GM21723 (cell line): ENCODE data around the gene RCOR3.
"Not testable (repeated sequence)": the region's sequence is repeated elsewhere in the genome, so short reads cannot be mapped to it uniquely, and the experiment has no call there.

Experiments
- ATAC-seq: cut with Tn5 transposase; IDR thresholded peaks from one replicate; pipeline ENCODE4 v1.9.1; 2021; ENCODE audit warnings: mild to moderate bottlenecking, moderate library complexity; ENCODE audit not compliant: unreplicated experiment

The RCOR3 gene

DNA sequence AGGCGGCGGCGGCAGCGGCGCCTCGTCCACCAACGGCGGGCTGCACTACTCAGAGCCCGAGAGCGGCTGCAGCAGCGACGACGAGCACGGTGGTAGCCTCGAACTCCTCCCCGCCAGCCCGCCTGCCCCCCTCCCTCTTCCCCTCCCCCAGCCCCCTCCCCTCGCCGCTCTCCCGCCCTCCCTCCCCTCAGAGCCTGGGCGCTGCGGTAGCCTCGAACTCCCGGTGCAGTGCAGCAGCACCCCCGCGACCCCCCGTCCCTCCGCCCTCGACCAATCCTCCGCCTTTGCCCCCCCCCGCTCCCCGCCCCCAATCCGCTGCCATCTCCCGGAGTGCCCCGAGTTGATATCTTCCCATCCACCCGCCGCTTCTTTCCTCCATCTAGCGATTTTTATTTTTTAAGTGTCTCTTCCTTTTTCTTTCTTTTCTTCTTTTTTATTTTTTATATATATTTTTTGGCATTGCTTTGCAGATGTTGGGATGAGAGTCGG, 516 bp downstream of the RCOR3 start:
- ATAC-seq, result peak; percentile 8

- peak; percentile 44 for ATAC-seq
Measured at GRCh38 chr1:211260141-211261107, 1.3 kb downstream of the RCOR3 start.

- no peak for ATAC-seq
Measured at GRCh38 chr1:211261229-211261628, 2.1 kb downstream of the RCOR3 start.

- ATAC-seq, result not testable (repeated sequence)
Measured at GRCh38 chr1:211263022-211263421, 3.9 kb downstream of the RCOR3 start.

DNA sequence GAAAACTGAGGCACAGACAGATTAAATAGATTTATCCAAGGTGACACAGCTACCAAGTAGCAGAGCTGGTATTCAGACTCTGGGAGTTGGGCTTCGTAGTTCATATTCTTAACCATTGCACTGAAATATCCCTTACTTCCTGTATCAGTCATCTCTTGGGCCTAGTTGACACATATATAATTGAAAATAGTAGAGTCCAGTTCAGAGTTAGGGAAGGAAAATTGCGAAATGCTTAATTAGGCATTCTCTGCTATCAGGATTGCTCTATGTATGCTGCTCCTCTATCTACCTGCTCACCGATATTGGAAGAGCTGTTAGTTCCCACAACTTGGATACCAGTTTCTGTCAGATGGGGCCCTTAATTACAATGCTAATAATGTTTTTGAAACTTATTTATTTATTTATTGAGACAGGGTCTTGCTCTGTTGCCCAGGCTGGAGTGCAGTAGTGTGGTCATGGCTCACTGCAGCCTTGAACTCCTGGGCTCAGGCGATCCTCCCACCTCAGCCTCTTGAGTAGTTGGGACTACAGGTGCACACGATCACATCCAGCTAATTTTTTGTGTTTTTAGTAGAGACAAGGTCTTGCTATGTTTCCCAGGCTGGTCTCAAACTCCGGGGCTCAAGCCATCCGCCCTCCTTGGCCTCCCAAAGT, 8.2 kb downstream of the RCOR3 start:
- no peak for ATAC-seq

DNA sequence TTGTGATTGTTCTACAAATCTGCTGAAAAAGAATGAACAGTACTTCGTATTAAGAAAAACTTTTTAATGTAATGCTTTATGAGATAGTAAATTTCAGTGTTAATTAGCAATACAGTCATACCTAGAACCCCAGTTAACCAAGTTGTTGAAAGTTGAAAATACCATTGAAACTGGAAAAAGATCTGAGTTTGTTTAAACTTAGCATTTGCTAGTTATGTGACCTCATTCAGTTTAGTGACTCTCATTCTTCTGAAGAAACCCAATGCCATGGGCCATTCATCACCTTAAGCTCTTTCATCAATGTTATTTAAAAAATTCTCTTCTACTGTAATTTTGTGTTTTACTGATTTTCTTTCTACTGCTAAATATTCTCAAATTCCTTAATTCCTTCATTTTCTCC, 20.2 kb downstream of the RCOR3 start:
- no peak for ATAC-seq

GRCh38 chr1:211280910-211281309, 21.7 kb downstream of the RCOR3 start:
- no peak for ATAC-seq

DNA sequence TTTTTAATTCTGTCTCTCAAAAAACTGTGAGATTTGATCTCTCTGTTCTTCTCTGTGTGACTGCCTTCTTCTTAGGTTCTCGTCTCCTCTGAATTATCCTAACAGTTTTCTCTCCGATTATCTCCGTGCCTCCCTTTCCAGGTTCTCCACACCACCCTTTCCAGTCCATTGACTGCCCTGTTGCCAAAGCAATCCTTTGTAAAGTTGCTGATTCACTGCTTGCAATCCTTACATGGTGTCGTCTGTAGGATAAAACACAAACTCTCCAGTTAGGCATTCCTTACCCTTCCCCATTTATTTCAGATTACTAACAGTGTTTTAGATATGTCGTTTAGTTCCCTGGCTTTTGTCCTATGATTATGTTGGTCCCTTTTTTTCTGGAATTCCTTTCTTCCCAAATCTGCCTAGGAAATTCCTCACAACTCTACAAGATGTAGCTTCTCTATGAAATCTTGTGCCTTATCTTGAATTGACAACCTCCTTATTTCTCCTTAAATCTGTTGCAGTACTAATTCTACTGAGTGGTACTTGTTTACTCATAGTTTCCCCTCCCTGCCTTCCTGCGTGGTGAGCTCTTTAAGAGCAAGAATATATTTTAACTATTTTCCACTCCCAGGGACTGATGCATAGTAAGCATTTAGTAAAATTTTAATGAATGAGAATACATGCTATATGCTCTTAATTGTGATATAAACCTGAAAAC, 22.3 kb downstream of the RCOR3 start:
- no peak for ATAC-seq

DNA sequence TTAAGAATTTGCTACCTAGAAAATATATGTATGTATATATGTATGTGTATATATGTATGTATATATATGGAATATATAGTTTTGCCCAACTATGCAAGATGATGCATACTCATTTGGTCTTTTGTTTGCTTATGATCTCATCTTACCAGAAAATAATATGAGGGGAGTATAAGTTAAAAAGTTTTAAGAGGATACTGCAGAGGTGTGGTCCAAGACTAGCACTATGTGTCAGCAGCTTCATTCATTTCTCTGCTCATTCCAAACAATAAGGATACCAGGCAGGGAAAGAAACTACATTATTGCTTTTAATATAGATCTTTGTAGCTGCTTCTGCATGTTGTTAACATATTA, 22.8 kb downstream of the RCOR3 start:
- ATAC-seq, result no peak

DNA sequence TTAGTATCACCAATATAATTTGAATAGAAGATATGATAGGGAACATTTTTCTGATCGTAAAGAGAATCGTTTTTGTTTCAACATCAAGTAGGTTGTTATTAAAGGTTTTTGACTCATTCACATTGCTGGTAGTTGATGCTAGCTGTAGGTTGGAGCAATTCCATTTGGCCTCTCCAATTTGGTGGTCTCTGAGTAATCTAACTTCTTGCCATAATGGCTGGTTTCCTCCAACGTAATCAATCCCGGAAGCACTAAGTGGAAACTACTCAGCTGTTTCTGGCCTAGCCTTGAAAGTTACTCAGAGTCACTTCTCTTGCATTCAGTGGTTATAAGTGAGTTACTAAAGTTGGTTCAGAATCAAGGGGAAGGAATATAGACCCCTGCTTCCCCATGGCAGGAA, 26.0 kb downstream of the RCOR3 start:
- ATAC-seq, result no peak

DNA sequence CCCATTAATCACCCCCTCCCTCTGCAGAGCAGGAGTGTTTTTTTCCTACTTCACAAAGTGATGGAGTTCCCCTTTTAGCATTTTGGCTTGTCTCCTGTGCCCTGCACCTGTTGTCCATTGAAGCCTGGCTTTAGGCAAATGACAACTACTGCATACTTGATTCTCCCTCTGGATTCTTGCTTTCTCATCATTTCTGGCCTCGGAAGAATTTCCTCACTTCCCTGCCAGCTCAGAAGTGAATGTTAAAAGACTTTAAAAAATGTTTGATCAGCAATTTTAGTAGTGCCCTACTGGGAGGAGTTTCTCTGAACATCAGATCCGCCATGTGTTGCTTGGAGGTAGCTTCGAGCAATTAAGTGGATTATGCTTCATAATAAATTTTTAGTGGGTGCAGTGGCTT, 28.1 kb downstream of the RCOR3 start:
- ATAC-seq, result no peak

DNA sequence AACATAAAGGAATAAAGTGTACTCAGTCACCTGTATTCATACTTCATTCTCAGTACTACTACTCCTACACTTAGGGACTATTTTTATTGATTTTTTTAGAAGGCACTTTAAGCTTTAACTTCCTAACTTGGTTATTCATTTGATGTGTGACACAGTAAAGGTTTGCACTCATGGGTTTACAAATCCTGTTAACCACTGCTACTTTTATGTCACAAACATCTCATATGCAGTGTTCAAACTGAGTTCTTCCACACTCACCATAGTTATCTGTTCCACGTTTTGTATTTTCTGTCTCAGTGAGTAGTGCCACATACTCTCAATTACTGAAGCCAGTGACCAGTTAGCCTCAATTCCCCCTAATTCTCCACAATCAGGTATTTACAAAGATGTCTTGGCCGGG, 33.2 kb downstream of the RCOR3 start:
- no peak for ATAC-seq

DNA sequence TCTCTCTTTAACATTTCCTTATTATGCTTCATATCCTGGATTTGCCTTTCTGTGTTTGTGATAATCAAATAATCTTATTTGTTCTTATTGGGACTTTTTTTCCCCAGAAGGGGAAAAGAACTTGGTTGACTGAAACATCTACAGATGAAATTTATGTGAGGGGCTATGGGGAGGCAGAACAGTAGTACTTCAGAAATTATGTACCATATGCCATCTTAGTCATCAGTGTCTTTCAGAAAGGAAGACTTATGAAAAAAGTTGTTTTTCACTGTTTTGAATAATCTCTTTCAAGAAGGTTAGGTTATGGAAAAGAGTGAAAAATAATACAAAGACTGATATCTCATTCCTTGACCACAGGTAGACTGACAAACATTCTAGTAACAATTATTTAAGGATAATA, 37.2 kb downstream of the RCOR3 start:
- no peak for ATAC-seq

GRCh38 chr1:211305044-211305443, 45.9 kb downstream of the RCOR3 start:
- peak; percentile 95 for ATAC-seq

DNA sequence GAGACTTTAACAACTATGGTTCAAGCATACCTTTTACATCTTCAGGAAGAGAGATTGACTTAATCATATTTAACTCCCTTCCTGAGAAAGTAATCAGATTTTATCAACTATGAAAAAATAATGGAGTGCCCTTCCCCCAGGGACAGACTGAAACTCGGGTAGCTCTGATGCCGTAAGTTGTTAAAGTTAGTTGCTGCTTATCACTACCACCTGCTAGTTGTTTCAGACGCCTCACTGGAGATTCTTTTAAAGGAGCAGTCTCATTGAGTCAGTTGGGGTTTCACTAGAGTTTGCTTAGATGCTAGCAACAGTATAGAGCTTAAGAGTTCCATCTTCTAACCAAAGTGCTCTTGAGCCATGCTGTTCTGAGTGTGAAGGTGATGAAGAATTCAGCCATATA, 50.5 kb downstream of the RCOR3 start:
- ATAC-seq, result no peak

GRCh38 chr1:211313392-211313791, 54.2 kb downstream of the RCOR3 start:
- ATAC-seq, result no peak

GRCh38 chr1:211318576-211319280, 59.6 kb downstream of the RCOR3 start:
- ATAC-seq, result no peak

GRCh38 chr1:211319892-211320291, 60.7 kb downstream of the RCOR3 start:
- no peak for ATAC-seq

- ATAC-seq, result no peak
Measured at GRCh38 chr1:211320980-211321379, 61.8 kb downstream of the RCOR3 start.

- ATAC-seq, result not testable (repeated sequence)
Measured at GRCh38 chr1:211321646-211322045, 62.5 kb downstream of the RCOR3 start.
